HepG2 (cell line): Measurements from ENCODE around the gene AGAP1. TPM values are rescaled to one million over a fixed set of nuclear protein-coding genes. Genes with fewer than 3 reads are reported as not detected.

Experiments
- ATAC-seq: fragments of 200-7000 bp; cut with Tn5 transposase; 3 replicates; pipeline ENCODE4 v1.9.1; 2020; ENCODE audit warnings: mild to moderate bottlenecking, moderate library complexity
- BruUV-seq: library from RNA; stranded (reverse); fragments of 400-500 nt; replicated peaks from 2 replicates; lab custom pipeline; 2021; lab: Mats Ljungman, UMichigan
- CTCF ChIA-PET: fragments of 300-600 bp; formaldehyde crosslinking; extraction: SDS; loops from one replicate; lab custom pipeline; 2021; ENCODE audit warnings: low total read pairs, inconsistent platforms, low intra/inter-chr PET ratio; lab: Yijun Ruan, JAX
- POLR2A ChIA-PET: fragments of 350-600 bp; sonication (Branson Sonifier 250); formaldehyde crosslinking; loops from one replicate; lab custom pipeline; 2020; ENCODE audit warnings: antibody characterized with exemption, inconsistent platforms; lab: Yijun Ruan, JAX
- DNase-seq: peaks from one replicate; pipeline ENCODE4 v3.0.0-alpha.2; 2015; ENCODE audit warnings: low spot score
- FAIRE-seq: peaks from 3 replicates; lab custom pipeline; 2011; peaks lifted over from hg19 to GRCh38; lab: Jason Lieb, UNC
- H2AFZ ChIP-seq: one replicate; pipeline ENCODE4 v1.6.1; 2011; ENCODE audit warnings: low read length, inconsistent platforms
- H3K27ac ChIP-seq: fragments of 300-600 bp; 3 replicates; pipeline ENCODE4 v1.8.0; 2011; ENCODE audit warnings: mixed run types, mild to moderate bottlenecking, mixed read lengths, low read length, inconsistent platforms; ENCODE audit not compliant: insufficient read depth; ENCODE audit errors: extremely low read length
- H3K27me3 ChIP-seq, 2 experiments: fragments of 200-600 bp in 1 of 2; 2 replicates in 1 of 2; 3 replicates in 1 of 2; pipeline versions ENCODE4 v1.6.0 to v1.8.0; 2011; ENCODE audit warnings: low read length in 2 of 2, mild to moderate bottlenecking in 2 of 2, moderate library complexity in 2 of 2, inconsistent platforms in 1 of 2; ENCODE audit not compliant: insufficient read depth in 2 of 2, control insufficient read depth in 1 of 2
- H3K36me3 ChIP-seq, 2 experiments: fragments of 200-600 bp in 1 of 2; replicated peaks in 1 of 2; 2 replicates in 1 of 2; 3 replicates in 1 of 2; pipeline versions ENCODE4 v1.5.1 to v1.8.0; 2011; ENCODE audit warnings: low read length in 2 of 2, inconsistent platforms in 1 of 2; ENCODE audit not compliant: insufficient read depth in 2 of 2, control insufficient read depth in 1 of 2
- H3K4me1 ChIP-seq: 2 replicates; pipeline ENCODE4 v1.5.1; 2012; ENCODE audit warnings: low read length, inconsistent platforms; ENCODE audit not compliant: insufficient read depth
- H3K4me2 ChIP-seq: 2 replicates; pipeline ENCODE4 v1.6.0; 2011; ENCODE audit warnings: low read depth, low read length, inconsistent platforms
- H3K4me3 ChIP-seq, 3 experiments: fragments of 200-600 bp in 1 of 3; sonication (generic), shearing (Covaris generic) in 1 of 3; replicated peaks in 1 of 3; 2 replicates each; pipeline ENCODE4 v1.5.1; 2011 to 2016; ENCODE audit warnings: low read length in 3 of 3, inconsistent platforms in 2 of 3, low read depth in 2 of 3, mild to moderate bottlenecking in 2 of 3, control low read depth in 1 of 3, mixed read lengths in 1 of 3; ENCODE audit not compliant: insufficient read depth in 1 of 3
- H3K79me2 ChIP-seq: one replicate; pipeline ENCODE4 v1.6.1; 2011; ENCODE audit warnings: low read length, inconsistent platforms; ENCODE audit not compliant: insufficient read depth
- H3K9ac ChIP-seq: 2 replicates; pipeline ENCODE4 v1.6.0; 2011; ENCODE audit warnings: mild to moderate bottlenecking, low read depth, low read length, inconsistent platforms; ENCODE audit not compliant: insufficient read depth
- H3K9me3 ChIP-seq: 2 replicates; pipeline ENCODE4 v1.5.1; 2012; ENCODE audit warnings: mild to moderate bottlenecking, low read length
- H4K20me1 ChIP-seq: 2 replicates; pipeline ENCODE4 v1.6.0; 2011; ENCODE audit warnings: inconsistent platforms, mild to moderate bottlenecking, low read length, moderate library complexity; ENCODE audit not compliant: insufficient read depth
- CHD4 ChIP-seq: fragments of 200-600 bp; sonication (generic); IDR thresholded peaks from 2 replicates; pipeline ENCODE4 v1.7.0; 2017; ENCODE audit warnings: mild to moderate bottlenecking, low read length, borderline replicate concordance
- GPN1 ChIP-seq: sonication (generic); formaldehyde crosslinking; IDR thresholded peaks from 2 replicates; pipeline ENCODE4 v1.5.1; 2020; ENCODE audit warnings: missing genetic modification reagents, borderline replicate concordance
- PAX8 ChIP-seq: sonication (generic); formaldehyde crosslinking; IDR thresholded peaks from 2 replicates; pipeline ENCODE4 v1.8.0; 2022; ENCODE audit warnings: mild to moderate bottlenecking, missing genetic modification reagents, borderline replicate concordance
- SMYD3 ChIP-seq: sonication (generic); formaldehyde crosslinking; IDR thresholded peaks from 2 replicates; pipeline ENCODE4 v1.8.1; 2023; ENCODE audit warnings: mild to moderate bottlenecking, missing genetic modification reagents
- TEF ChIP-seq: sonication (generic); formaldehyde crosslinking; IDR thresholded peaks from 2 replicates; pipeline ENCODE4 v1.5.0; 2020; ENCODE audit warnings: missing genetic modification reagents
- TERF1 ChIP-seq: sonication (generic); formaldehyde crosslinking; IDR thresholded peaks from 2 replicates; pipeline ENCODE4 v1.8.0; 2022; ENCODE audit warnings: mild to moderate bottlenecking, missing genetic modification reagents, moderate library complexity
- ZBTB2 ChIP-seq: sonication (generic); formaldehyde crosslinking; IDR thresholded peaks from 2 replicates; pipeline ENCODE4 v1.8.0; 2022; ENCODE audit warnings: low read depth, missing genetic modification reagents
- ZEB1 ChIP-seq: IDR thresholded peaks from 2 replicates; pipeline ENCODE4 v1.6.1; 2012; ENCODE audit warnings: mild to moderate bottlenecking, low read depth, inconsistent platforms; ENCODE audit not compliant: insufficient replicate concordance
- ZKSCAN1 ChIP-seq: fragments of 150-350 bp; IDR thresholded peaks from 2 replicates; pipeline ENCODE4 v1.6.1; 2014; ENCODE audit warnings: low read length
- ZNF124 ChIP-seq: sonication (generic); formaldehyde crosslinking; IDR thresholded peaks from 2 replicates; pipeline ENCODE4 v1.4.0; 2020; ENCODE audit warnings: missing genetic modification reagents
- ZNF317 ChIP-seq: sonication (generic); formaldehyde crosslinking; IDR thresholded peaks from 2 replicates; pipeline ENCODE4 v1.5.0; 2020; ENCODE audit warnings: mild to moderate bottlenecking, missing genetic modification reagents
- ZNF430 ChIP-seq: sonication (generic); formaldehyde crosslinking; IDR thresholded peaks from 2 replicates; pipeline ENCODE4 v1.9.0; 2021; ENCODE audit warnings: mild to moderate bottlenecking, missing genetic modification reagents
- ZNF607 ChIP-seq: sonication (generic); formaldehyde crosslinking; IDR thresholded peaks from 2 replicates; pipeline ENCODE4 v1.5.1; 2020; ENCODE audit warnings: missing genetic modification reagents, mild to moderate bottlenecking, borderline replicate concordance
- ZNF891 ChIP-seq: sonication (generic); formaldehyde crosslinking; IDR thresholded peaks from 2 replicates; pipeline ENCODE4 v1.5.0; 2020; ENCODE audit warnings: mild to moderate bottlenecking, missing genetic modification reagents
- WGBS: methylation state at CpG from one replicate; pipeline ENCODE4 v1.1.6; 2017; ENCODE audit warnings: low lambda C conversion rate; 5-methylcytosine and 5-hydroxymethylcytosine counted together
- in situ Hi-C: cut with HindIII; loops from 2 replicates; pipeline ENCODE4 v1.10.0; 2017; ENCODE audit warnings: low pct_unique_long_range_greater_than_20kb; ENCODE audit not compliant: extremely low pct_ligation_motif_present
- intact Hi-C: fragments of 100-400 bp; cut with micrococcal nuclease; formaldehyde crosslinking; loops from one replicate; pipeline ENCODE4 v1.10.0; 2022; ENCODE audit not compliant: unreplicated experiment
- polyA plus RNA-seq, 8 experiments: library from polyadenylated mRNA; depleted of rRNA in 3 of 8; stranded (reverse) in 7 of 8; unstranded in 1 of 8; fragments of >200 nt; fragmentation: Illumina TruSeq in 4 of 8; extraction: Trizol in 4 of 8; gene quantifications; 2 replicates each; pipeline versions ENCODE4 v1.2.1 to v1.2.3, GENCODE V29; 2011 to 2016; ENCODE audit warnings: low read depth in 4 of 8, missing spikeins in 1 of 8, mixed read lengths in 1 of 8; ENCODE audit not compliant: insufficient read depth in 1 of 8
- total RNA-seq, 5 experiments: library from RNA; depleted of rRNA; stranded (reverse); fragments of >200 nt; fragmentation: Illumina TruSeq; extraction: Trizol; gene quantifications; 2 replicates each; pipeline ENCODE4 v1.2.3, GENCODE V29; 2016; ENCODE audit warnings: low read depth in 1 of 5

AGAP1 gene
- total and polyA plus RNA-seq, 2 of the 13 experiments (the other 11 are each of a cell fraction or from before 2014, with no cell fraction given) = 21.2 to 32.7 TPM

- BruUV-seq = no TSS peak
- DNase-seq (no peak), FAIRE-seq (no peak)
Observed at GRCh38 chr2:235730115-235730514, 236.3 kb downstream of the AGAP1 start.

GRCh38 chr2:235733761-235734160 lies 239.9 kb downstream of the AGAP1 start:
- in situ Hi-C loops = no loop called here
- WGBS = 96% methylated on average over 3 of the region's 3 CpGs
- intact Hi-C loops = no loop called here
- BruUV-seq = no TSS peak
- FAIRE-seq (no peak), ATAC-seq (no peak), DNase-seq (no peak)
- Histone ChIP-seq H3K27me3 (no peaks in the 10 kb centered on the region), H3K4me2 (no peak overlapping the region), H3K4me3 (no peak overlapping the region), H3K9ac (no peak overlapping the region), H4K20me1 (0 out of 2 replicates have a peak, but pooled peaks cover 3% of the 10 kb centered on the region), H3K9me3 (no peaks in the 10 kb centered on the region), H3K4me1 (no peaks in the 10 kb centered on the region), H2AFZ (no peak overlapping the region), H3K36me3 (peaks cover 8 to 24% of the 10 kb centered on the region in 2 experiments; a peak in 3 of 5 replicates), H3K79me2 (no peaks in the 10 kb centered on the region), H3K27ac (no peak overlapping the region)
- TF ChIP-seq ZNF124 (CRISPR knock-in tag) = no peak
- no peak for TF ChIP-seq ZBTB2 (CRISPR knock-in tag)
- no peak for TF ChIP-seq GPN1 (CRISPR knock-in tag)
- TF ChIP-seq SMYD3 = no peak
- no peak for TF ChIP-seq TERF1 (CRISPR knock-in tag)
- no peak for TF ChIP-seq CHD4
- TF ChIP-seq PAX8 (CRISPR knock-in tag) = no peak
- TF ChIP-seq ZNF430 (CRISPR knock-in tag) = no peak
- no peak for TF ChIP-seq ZNF317 (CRISPR knock-in tag)
- TF ChIP-seq TEF = no peak
- TF ChIP-seq ZEB1 = no peak
- TF ChIP-seq ZNF891 (CRISPR knock-in tag) = no peak
- CTCF ChIA-PET = no interaction called here
- POLR2A ChIA-PET = no interaction called here

More at GRCh38 chr2:235730115-235730514, 236.3 kb downstream of the AGAP1 start:
- Histone ChIP-seq H3K9ac (no peak overlapping the region), H2AFZ (no peak overlapping the region), H3K27me3 (no peaks in the 10 kb centered on the region), H4K20me1 (0 out of 2 replicates have a peak, but pooled peaks cover 3% of the 10 kb centered on the region), H3K4me3 (no peak overlapping the region), H3K36me3 (peaks cover 7 to 14% of the 10 kb centered on the region in 2 experiments; a peak in 3 of 5 replicates), H3K4me2 (no peak overlapping the region), H3K27ac (no peak overlapping the region), H3K4me1 (peaks cover 19% of the 10 kb centered on the region), H3K79me2 (no peaks in the 10 kb centered on the region), H3K9me3 (no peaks in the 10 kb centered on the region)
- intact Hi-C loops = no loop called here
- in situ Hi-C loops = no loop called here
- no peak for ATAC-seq
- CTCF ChIA-PET = no interaction called here
- WGBS = 93% methylated on average over 7 of the region's 7 CpGs
- POLR2A ChIA-PET = no interaction called here
- TF ChIP-seq ZNF607 (CRISPR knock-in tag) (no peak), ZKSCAN1 (no peak)
